IPS DF 6.9 (cell line): ENCODE measurements around the gene PAMR1.

Experiments
- DNase-seq: peaks from one replicate; pipeline ENCODE4 v3.0.0-alpha.2; 2013; ENCODE audit warnings: low read depth, low spot score
- H3K27ac ChIP-seq: one replicate; pipeline ENCODE4 v1.5.1; 2013; ENCODE audit warnings: low read length, control low read depth
- H3K27me3 ChIP-seq: 2 replicates; pipeline ENCODE4 v1.6.1; 2013; ENCODE audit warnings: mild to moderate bottlenecking, low read length; ENCODE audit not compliant: control insufficient read depth, insufficient read depth
- H3K36me3 ChIP-seq: 2 replicates; pipeline ENCODE4 v1.6.1; 2013; ENCODE audit warnings: low read length; ENCODE audit not compliant: control insufficient read depth, insufficient read depth
- H3K4me1 ChIP-seq: 2 replicates; pipeline ENCODE4 v1.6.1; 2013; ENCODE audit warnings: low read length; ENCODE audit not compliant: control insufficient read depth, insufficient read depth
- H3K4me3 ChIP-seq: 2 replicates; pipeline ENCODE4 v1.5.1; 2013; ENCODE audit warnings: mild to moderate bottlenecking, low read length
- H3K9me3 ChIP-seq: 2 replicates; pipeline ENCODE4 v1.6.1; 2013; ENCODE audit warnings: low read length, inconsistent platforms; ENCODE audit not compliant: control insufficient read depth, insufficient read depth
- WGBS: extraction: QIAGEN DNeasy Blood & Tissue Kit; methylation state at CpG from one replicate; pipeline ENCODE4 v1.1.7; 2013; ENCODE audit warnings: mixed read lengths, missing lambda C conversion rate; ENCODE audit not compliant: insufficient read length, insufficient coverage; 5-methylcytosine and 5-hydroxymethylcytosine counted together

The PAMR1 gene

DNA sequence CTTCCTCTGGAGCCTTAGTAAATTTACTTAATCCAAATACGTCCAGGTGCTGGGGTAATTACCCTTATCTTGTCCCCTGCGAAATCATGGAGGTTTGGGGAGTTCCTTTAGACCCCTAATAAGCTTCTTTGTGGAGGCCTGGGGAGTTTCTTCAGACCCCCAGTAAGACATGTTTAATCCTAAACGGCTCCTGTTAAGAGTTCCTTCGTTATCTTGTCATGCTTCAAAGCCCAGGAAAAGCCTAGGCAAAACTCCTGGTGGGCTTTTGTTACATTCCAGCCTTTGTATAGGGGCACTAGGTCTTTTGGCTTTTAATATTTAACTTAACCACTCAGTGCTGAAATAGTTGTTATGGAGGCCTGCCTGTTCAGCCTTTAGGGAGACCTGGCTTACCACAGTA is 18.1 kb upstream of the PAMR1 start:
- Histone ChIP-seq H3K27me3 (no peaks in the 10 kb centered on the region), H3K36me3 (no peaks in the 10 kb centered on the region), H3K9me3 (no peaks in the 10 kb centered on the region), H3K27ac (no peak overlapping the region), H3K4me1 (no peaks in the 10 kb centered on the region), H3K4me3 (no peak overlapping the region)
- no peak for DNase-seq
- WGBS, result no CpG with 5 or more reads among the region's 4 CpGs

- no peak for DNase-seq
- Histone ChIP-seq H3K27ac (no peak overlapping the region), H3K36me3 (no peaks in the 10 kb centered on the region), H3K9me3 (no peaks in the 10 kb centered on the region), H3K27me3 (no peaks in the 10 kb centered on the region), H3K4me3 (no peak overlapping the region), H3K4me1 (no peaks in the 10 kb centered on the region)
- WGBS, result no CpG with 5 or more reads among the region's 4 CpGs
Observed at GRCh38 chr11:35541621-35542375, 16.4 kb upstream of the PAMR1 start.

DNA sequence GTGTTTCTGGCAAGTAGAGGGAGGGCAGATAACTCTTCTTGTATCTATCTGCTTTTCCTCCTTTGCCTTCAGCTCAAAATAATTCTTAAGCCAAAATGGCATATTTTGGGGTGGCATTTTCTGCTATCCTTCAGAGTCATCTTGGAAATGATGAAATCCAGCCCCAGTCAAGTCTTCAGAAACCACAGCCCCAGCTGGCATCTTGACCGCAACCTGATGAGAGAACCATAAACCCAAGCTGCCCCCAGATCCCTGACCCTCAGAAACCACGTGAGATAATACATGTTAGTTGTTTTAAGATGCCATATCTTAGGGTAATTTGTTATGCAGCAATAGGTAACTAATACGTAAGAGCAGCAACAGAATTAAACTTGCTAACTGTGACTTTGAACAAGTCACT is 15.1 kb upstream of the PAMR1 start:
- no peak for DNase-seq
- Histone ChIP-seq H3K27ac (no peak overlapping the region), H3K27me3 (no peaks in the 10 kb centered on the region)

GRCh38 chr11:35539781-35540281 is 14.4 kb upstream of the PAMR1 start:
- Histone ChIP-seq H3K27ac (no peak overlapping the region), H3K9me3 (no peaks in the 10 kb centered on the region), H3K27me3 (no peaks in the 10 kb centered on the region), H3K4me1 (no peaks in the 10 kb centered on the region), H3K4me3 (no peak overlapping the region), H3K36me3 (no peaks in the 10 kb centered on the region)
- WGBS, result no CpG with 5 or more reads among the region's 7 CpGs
- no peak for DNase-seq

More for the DNA sequence above, 15.1 kb upstream of the PAMR1 start:
- H3K9me3 ChIP-seq, result no peaks in the 10 kb centered on the region
- WGBS, result no CpG with 5 or more reads among the region's 3 CpGs
- H3K4me1 ChIP-seq, result no peaks in the 10 kb centered on the region
- H3K36me3 ChIP-seq, result no peaks in the 10 kb centered on the region
- H3K4me3 ChIP-seq, result no peak overlapping the region

- H3K27ac ChIP-seq, result no peak overlapping the region
- H3K27me3 ChIP-seq, result no peaks in the 10 kb centered on the region
- no peaks in the 10 kb centered on the region for H3K9me3 ChIP-seq
- no peak overlapping the region for H3K4me3 ChIP-seq
- no CpG with 5 or more reads among the region's 3 CpGs for WGBS
- no peaks in the 10 kb centered on the region for H3K36me3 ChIP-seq
- H3K4me1 ChIP-seq, result no peaks in the 10 kb centered on the region
- DNase-seq, result no peak
Observed at GRCh38 chr11:35539256-35539655, 13.8 kb upstream of the PAMR1 start.

DNA sequence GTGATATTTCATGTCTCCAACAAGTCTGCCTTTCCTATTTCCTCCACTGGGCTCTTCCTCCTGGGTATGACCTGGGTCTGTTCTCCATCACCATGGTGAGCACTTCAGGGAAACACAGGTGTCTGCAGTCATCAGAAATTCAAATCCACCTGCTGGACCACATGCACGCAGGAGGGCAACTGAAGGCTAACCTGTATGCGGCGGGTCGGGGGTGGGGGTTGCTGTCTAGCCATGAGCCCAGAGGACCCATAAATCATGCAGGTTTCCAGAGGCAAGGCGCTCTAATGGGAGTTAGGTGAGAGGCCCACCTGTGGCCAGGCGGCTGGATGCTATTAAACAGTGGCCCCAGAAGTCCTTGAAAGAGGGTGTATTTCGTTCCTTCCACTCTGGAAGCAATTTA is 11.1 kb upstream of the PAMR1 start:
- no peak for DNase-seq
- Histone ChIP-seq H3K4me3 (no peak overlapping the region), H3K27ac (no peak overlapping the region), H3K36me3 (no peaks in the 10 kb centered on the region), H3K9me3 (no peaks in the 10 kb centered on the region), H3K27me3 (no peaks in the 10 kb centered on the region), H3K4me1 (no peaks in the 10 kb centered on the region)
- no CpG with 5 or more reads among the region's 7 CpGs for WGBS

DNA sequence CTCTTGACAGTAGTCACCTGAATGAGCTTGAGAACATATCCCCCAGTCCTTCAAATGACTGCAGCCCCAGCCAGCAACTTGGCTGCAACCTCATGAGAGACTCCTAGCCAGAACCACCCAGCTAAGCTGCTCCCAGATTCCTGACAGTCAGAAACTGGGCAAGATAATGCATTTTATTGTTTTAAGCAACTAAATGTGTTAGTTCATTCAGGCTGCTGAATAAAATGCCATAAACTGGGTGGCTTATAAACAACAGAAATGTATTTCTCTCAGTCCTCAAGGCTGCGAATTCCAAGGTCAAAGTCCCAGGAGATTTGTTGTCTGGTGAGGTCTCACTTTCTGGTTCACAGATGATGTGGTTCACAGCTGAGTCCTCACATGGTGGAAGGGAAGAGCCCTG is 5.8 kb upstream of the PAMR1 start:
- H3K4me1 ChIP-seq, result no peaks in the 10 kb centered on the region; the same call in 1 of the 2 replicates
- no peak for DNase-seq
- no peaks in the 10 kb centered on the region for H3K36me3 ChIP-seq
- H3K27ac ChIP-seq, result no peak overlapping the region
- no CpG with 5 or more reads among the region's 1 CpG for WGBS
- H3K9me3 ChIP-seq, result no peaks in the 10 kb centered on the region
- no peak overlapping the region for H3K4me3 ChIP-seq
- H3K27me3 ChIP-seq, result no peaks in the 10 kb centered on the region; the same call in 1 of the 2 replicates

- Histone ChIP-seq H3K27ac (no peak overlapping the region), H3K4me1 (peaks cover 4% of the 10 kb centered on the region), H3K4me3 (no peak overlapping the region), H3K36me3 (no peaks in the 10 kb centered on the region), H3K27me3 (no peaks in the 10 kb centered on the region; the same call in 1 of the 2 replicates), H3K9me3 (no peaks in the 10 kb centered on the region)
- WGBS, result no CpG with 5 or more reads among the region's 2 CpGs
- no peak for DNase-seq
Observed at GRCh38 chr11:35529971-35530495, 4.6 kb upstream of the PAMR1 start.

- H3K36me3 ChIP-seq, result no peaks in the 10 kb centered on the region
- no peak overlapping the region; the same call in 1 of the 2 replicates for H3K4me3 ChIP-seq
- peaks cover 5% of the 10 kb centered on the region for H3K4me1 ChIP-seq
- WGBS, result no CpG with 5 or more reads among the region's 6 CpGs
- no peaks in the 10 kb centered on the region for H3K9me3 ChIP-seq
- no peak overlapping the region for H3K27ac ChIP-seq
- H3K27me3 ChIP-seq, result no peaks in the 10 kb centered on the region; the same call in 1 of the 2 replicates
- DNase-seq, result no peak
Observed at GRCh38 chr11:35526370-35526792, 965 bp upstream of the PAMR1 start.

- Histone ChIP-seq H3K36me3 (no peaks in the 10 kb centered on the region), H3K9me3 (no peaks in the 10 kb centered on the region), H3K27me3 (no peaks in the 10 kb centered on the region; the same call in 1 of the 2 replicates), H3K4me3 (no peak overlapping the region), H3K4me1 (peaks cover 5% of the 10 kb centered on the region), H3K27ac (no peak overlapping the region)
- no peak for DNase-seq
- no CpG with 5 or more reads among the region's 4 CpGs for WGBS
Observed at GRCh38 chr11:35524780-35525179, 636 bp downstream of the PAMR1 start.
